Gastrocnemius medialis (tissue), 4 donors: ENCODE measurements around the gene SMAD1.

Experiments used
- CTCF ChIP-seq, 5 experiments: fragments of 450-650 bp in 3 of 5; fragments of 200-600 bp in 2 of 5; sonication (generic) in 2 of 5; IDR thresholded peaks in 4 of 5; conservative IDR thresholded peaks in 1 of 5; 1 replicate in 4 of 5; 2 replicates in 1 of 5; pipeline ENCODE4 v1.5.1; 2016 to 2019; ENCODE audit warnings: antibody characterized with exemption in 5 of 5, mild to moderate bottlenecking in 3 of 5, moderate library complexity in 3 of 5
- POLR2A ChIP-seq, 2 donors: fragments of 450-650 bp; IDR thresholded peaks; one replicate each; pipeline ENCODE4 v1.6.1; 2017; ENCODE audit warnings: antibody characterized with exemption in 2 of 2, mild to moderate bottlenecking in 2 of 2, moderate library complexity in 2 of 2

- TF ChIP-seq CTCF (IDR thresholded peaks at IDR 0.05 in 4 of 5, conservative IDR thresholded peaks at IDR 0.05 in 1 of 5) (no peak), POLR2A (IDR thresholded peaks at IDR 0.05) (no peak)
Measured at GRCh38 chr4:145565328-145565727, 83.7 kb downstream of the SMAD1 start.
